Stimulated activated naive B cell treated with anti-CD40 and anti-IgM and Interleukin-4, amounts not matched to agents 10 μg/mL and 1 μg/mL and 100 μg/mL, for 72 hours (primary cell): Measurements from ENCODE around the gene ERBB4.

Source experiments
- ATAC-seq, 2 donors: fragments of 150-1000 bp; cut with Tn5 transposase; replicated peaks; 2 replicates each; pipeline ENCODE4 v1.10.0; 2021; ENCODE audit warnings: moderate library complexity in 1 of 2
- DNase-seq: peaks from one replicate; pipeline ENCODE4 v3.0.0; 2021
- H3K27ac Mint-ChIP-seq: one replicate; pipeline ENCODE4 v1.8.0; 2022; ENCODE audit warnings: mild to moderate bottlenecking, mixed read lengths
- H3K27me3 Mint-ChIP-seq, 2 donors: one replicate each; pipeline ENCODE4 v1.8.0; 2022; ENCODE audit warnings: mixed read lengths in 2 of 2
- H3K36me3 Mint-ChIP-seq, 2 donors: one replicate each; pipeline ENCODE4 v1.8.0; 2022; ENCODE audit warnings: mixed read lengths in 2 of 2, mild to moderate bottlenecking in 1 of 2
- H3K4me1 Mint-ChIP-seq, 2 donors: one replicate each; pipeline ENCODE4 v1.8.0; 2022; ENCODE audit warnings: mixed read lengths in 2 of 2, mild to moderate bottlenecking in 1 of 2
- H3K4me3 Mint-ChIP-seq, 2 donors: one replicate each; pipeline ENCODE4 v1.8.0; 2022; ENCODE audit warnings: mild to moderate bottlenecking in 2 of 2, mixed read lengths in 2 of 2, moderate library complexity in 1 of 2
- H3K9me3 Mint-ChIP-seq, 2 donors: one replicate each; pipeline ENCODE4 v1.8.0; 2022; ENCODE audit warnings: mixed read lengths in 2 of 2, mild to moderate bottlenecking in 1 of 2

Gene ERBB4

GRCh38 chr2:212392043-212392442 is 146.6 kb downstream of the ERBB4 start:
- Mint-ChIP-seq H3K4me1 (no peaks in the 10 kb centered on the region), H3K27ac (no peak overlapping the region), H3K4me3 (no peak overlapping the region), H3K9me3 (no peaks in the 10 kb centered on the region), H3K27me3 (no peaks in the 10 kb centered on the region), H3K36me3 (no peaks in the 10 kb centered on the region)
- DNase-seq: no peak
- ATAC-seq: no peak

- ATAC-seq (no peak), DNase-seq (no peak)
- Mint-ChIP-seq H3K27me3 (no peaks in the 10 kb centered on the region), H3K36me3 (no peaks in the 10 kb centered on the region), H3K4me1 (no peaks in the 10 kb centered on the region), H3K4me3 (no peak overlapping the region), H3K27ac (no peak overlapping the region), H3K9me3 (no peaks in the 10 kb centered on the region)
These were observed 151.5 kb downstream of the ERBB4 start for GRCh38 chr2:212387146-212387545.

- DNase-seq: no peak
- Mint-ChIP-seq H3K4me3 (no peak overlapping the region), H3K27me3 (no peaks in the 10 kb centered on the region), H3K9me3 (no peaks in the 10 kb centered on the region), H3K4me1 (no peaks in the 10 kb centered on the region), H3K36me3 (no peaks in the 10 kb centered on the region), H3K27ac (no peak overlapping the region)
- no peak for ATAC-seq
These were observed 153.4 kb downstream of the ERBB4 start for GRCh38 chr2:212385241-212385640.

DNA sequence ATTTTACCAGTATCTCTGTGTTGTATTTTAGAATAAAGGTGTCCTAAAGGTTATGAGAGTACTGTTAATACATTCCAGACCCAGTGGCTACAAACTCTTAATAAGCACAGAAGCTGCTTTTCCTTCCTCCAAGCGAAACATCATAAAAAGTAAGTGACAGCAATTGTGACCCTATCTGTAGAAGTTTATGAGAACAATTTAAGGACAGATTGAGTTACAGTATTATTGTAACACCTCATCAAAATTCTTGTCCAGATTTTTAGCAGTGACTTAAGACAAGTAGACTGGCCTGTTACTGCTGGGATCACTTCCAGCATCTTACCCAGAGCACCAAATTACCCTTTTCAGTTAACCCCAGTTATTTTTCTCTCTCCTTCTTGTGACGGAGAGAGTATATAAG is 154.6 kb downstream of the ERBB4 start:
- no peaks in the 10 kb centered on the region for H3K4me1 Mint-ChIP-seq

DNA sequence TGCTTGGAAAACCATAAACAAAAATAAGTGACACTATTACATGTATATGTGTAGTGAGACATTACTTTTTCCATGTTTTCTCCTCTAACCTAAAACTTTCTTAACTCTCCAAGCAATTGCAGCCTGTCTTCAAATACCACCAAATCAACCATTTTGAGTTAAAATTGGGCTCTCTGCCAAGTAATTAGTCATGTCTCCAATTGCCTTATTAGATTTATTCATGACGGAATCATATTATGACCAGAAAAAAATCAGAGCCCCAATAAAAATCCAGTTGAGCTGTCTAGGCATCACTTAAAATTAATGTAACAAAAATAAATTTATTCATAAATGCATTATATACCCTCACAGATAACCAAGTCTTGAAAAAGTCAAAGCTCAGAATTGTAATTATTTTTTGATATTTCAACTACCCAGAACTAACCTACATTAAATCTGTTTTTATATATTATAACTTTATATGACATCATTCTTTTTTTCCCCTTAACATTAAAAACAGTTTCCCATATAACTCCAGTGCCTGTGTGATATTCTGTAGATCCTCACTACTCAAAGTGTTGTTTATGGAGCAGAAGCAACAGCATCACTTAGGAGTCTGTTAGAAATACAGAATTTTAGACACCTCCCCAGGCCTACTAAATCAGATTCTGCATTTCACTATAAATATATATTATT is 157.0 kb downstream of the ERBB4 start:
- Mint-ChIP-seq H3K27ac (no peak overlapping the region), H3K9me3 (no peaks in the 10 kb centered on the region), H3K27me3 (no peaks in the 10 kb centered on the region), H3K36me3 (no peaks in the 10 kb centered on the region), H3K4me1 (no peaks in the 10 kb centered on the region), H3K4me3 (no peak overlapping the region)
- ATAC-seq (no peak), DNase-seq (no peak)

More for the DNA sequence above, 154.6 kb downstream of the ERBB4 start:
- Mint-ChIP-seq H3K36me3 (no peaks in the 10 kb centered on the region), H3K9me3 (no peaks in the 10 kb centered on the region), H3K4me3 (no peak overlapping the region), H3K27me3 (no peaks in the 10 kb centered on the region), H3K27ac (no peak overlapping the region)
- ATAC-seq (no peak), DNase-seq (no peak)

DNA sequence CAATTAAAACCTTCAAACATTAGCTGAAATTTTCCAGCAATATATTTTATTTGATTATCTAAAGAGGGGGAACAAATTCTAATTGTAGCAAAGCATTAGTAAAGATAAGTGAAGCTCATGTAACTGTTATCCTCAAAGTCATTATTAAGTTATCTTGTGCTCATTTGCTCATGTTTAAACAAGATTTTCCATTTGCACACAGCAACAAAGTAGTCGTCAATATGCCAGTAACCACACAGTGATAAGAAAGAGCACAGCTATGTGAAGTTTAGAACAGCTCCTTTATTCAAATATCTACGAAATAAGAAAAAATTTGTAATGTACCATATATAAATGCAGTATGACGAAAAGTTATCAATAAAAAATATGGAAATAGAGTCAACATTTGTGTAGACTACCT is 159.5 kb downstream of the ERBB4 start:
- Mint-ChIP-seq H3K27me3 (no peaks in the 10 kb centered on the region), H3K4me1 (no peaks in the 10 kb centered on the region), H3K4me3 (no peak overlapping the region), H3K36me3 (no peaks in the 10 kb centered on the region), H3K9me3 (no peaks in the 10 kb centered on the region), H3K27ac (no peak overlapping the region)
- DNase-seq (no peak), ATAC-seq (no peak)

DNA sequence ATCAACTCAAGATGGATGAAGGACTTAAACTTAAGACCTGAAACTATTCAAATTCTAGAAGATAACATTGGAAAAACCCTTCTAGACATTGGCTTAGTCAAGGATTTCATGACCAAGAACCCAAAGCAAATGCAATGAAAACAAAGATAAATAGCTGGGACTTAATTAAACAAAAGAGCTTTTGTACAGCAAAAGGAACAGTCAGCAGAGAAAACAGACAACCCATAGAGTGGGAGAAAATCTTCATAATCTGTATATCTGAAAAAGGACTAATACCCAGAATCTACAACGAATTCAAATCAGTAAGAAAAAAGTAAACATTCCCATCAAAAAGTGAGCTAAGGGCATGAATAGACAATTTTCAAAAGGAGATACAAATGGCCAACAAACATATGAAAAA is 171.2 kb downstream of the ERBB4 start:
- H3K27ac Mint-ChIP-seq: no peak overlapping the region
- DNase-seq: no peak
- H3K9me3 Mint-ChIP-seq: no peaks in the 10 kb centered on the region
- no peak overlapping the region for H3K4me3 Mint-ChIP-seq
- no peaks in the 10 kb centered on the region for H3K27me3 Mint-ChIP-seq
- ATAC-seq: no peak
- H3K36me3 Mint-ChIP-seq: no peaks in the 10 kb centered on the region
- H3K4me1 Mint-ChIP-seq: no peaks in the 10 kb centered on the region

DNA sequence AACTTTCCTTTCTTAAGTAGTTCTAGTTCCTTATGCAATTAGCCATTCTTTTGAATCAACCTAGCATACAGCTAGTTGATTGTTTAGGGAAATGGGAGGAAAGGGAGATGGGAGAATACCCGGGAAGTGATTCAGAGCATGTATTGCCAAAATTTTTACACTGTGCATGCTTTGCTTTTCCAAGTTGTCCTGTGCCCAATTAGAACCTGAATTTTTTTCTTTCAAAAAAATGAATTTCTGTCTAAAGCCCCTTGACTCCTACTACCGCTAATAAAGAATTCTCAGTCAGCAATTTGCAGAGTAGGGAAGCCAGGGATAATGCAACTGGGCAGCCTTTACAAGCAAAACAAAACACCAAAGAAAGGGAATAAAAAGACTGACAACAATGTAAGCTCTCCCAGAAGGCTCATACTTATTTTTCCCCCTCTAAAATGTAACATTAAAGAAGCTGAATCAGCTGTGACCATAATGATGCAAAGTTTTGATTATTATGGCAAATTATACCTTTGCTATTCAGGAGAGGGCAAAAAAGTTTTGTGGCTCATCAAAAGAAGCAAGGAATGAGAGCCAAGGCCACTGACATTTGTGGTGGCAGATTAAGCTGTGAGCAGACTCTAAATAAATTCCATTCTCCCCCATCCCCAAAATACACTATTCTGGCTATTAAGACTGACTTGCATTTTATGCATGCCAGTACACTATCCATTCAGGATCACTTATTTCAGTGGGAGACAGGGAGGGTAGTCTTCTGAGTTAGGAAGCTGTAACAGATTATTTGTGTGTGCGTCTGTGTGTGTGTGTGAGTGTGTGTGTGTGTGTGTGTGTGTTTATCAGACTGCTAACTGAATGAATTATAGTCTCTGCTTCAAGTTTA is 174.3 kb downstream of the ERBB4 start:
- no peak overlapping the region for H3K4me3 Mint-ChIP-seq
- ATAC-seq: no peak
- H3K27me3 Mint-ChIP-seq: no peaks in the 10 kb centered on the region
- H3K27ac Mint-ChIP-seq: no peak overlapping the region
- no peaks in the 10 kb centered on the region for H3K9me3 Mint-ChIP-seq
- H3K4me1 Mint-ChIP-seq: no peaks in the 10 kb centered on the region
- no peak for DNase-seq
- H3K36me3 Mint-ChIP-seq: no peaks in the 10 kb centered on the region

DNA sequence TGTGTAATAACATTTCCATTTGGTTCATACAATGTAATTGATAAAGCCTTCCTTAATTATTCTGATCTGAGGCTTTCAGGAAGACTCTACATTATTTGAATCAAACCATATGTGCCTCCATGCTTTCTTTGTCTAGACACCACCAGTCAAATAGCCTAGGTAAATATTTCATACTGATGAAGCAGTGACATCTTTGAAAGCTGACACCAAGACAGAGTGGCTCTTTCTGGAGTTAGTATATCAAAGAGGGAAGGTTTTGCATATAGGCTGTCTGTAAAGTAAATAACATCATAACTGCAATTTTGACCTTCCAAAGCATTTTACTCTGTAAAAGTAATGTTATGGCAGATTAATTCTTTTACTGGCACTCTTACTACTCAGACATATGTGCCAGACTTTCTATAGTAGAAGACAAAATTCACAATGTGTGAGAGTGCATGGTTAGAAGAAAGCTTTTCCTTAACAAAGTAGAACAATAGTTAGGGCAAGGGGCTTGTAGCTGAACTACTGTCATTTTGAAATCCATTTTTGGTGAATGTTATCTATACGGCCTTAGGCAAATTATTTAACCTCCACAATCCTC is 177.3 kb downstream of the ERBB4 start:
- no peaks in the 10 kb centered on the region for H3K36me3 Mint-ChIP-seq
- no peak for ATAC-seq
- no peaks in the 10 kb centered on the region for H3K4me1 Mint-ChIP-seq

DNA sequence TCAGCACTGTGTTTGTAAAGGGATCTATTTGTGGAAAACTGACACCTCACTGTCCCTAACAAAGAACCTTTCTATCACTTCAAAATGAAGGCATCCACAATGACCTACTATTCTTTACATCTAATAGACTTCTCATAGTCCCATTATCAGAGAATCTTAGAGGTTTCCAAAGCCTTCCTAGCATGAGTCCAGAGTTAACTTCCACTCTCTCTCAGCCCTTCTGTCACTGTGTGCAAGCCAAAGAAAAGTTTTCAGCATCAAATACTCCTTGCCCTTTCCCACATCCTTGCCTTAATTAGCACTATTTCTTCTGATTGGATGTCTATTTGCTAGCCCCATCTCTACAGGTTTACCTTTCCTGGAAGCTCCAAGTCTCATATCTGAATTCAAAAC is 178.5 kb downstream of the ERBB4 start:
- Mint-ChIP-seq H3K27me3 (no peaks in the 10 kb centered on the region), H3K4me1 (no peaks in the 10 kb centered on the region), H3K4me3 (no peak overlapping the region), H3K9me3 (no peaks in the 10 kb centered on the region), H3K36me3 (no peaks in the 10 kb centered on the region), H3K27ac (no peak overlapping the region)
- DNase-seq (no peak), ATAC-seq (no peak)

More for the DNA sequence above, 177.3 kb downstream of the ERBB4 start:
- no peaks in the 10 kb centered on the region for H3K9me3 Mint-ChIP-seq
- H3K27me3 Mint-ChIP-seq: no peaks in the 10 kb centered on the region
- H3K27ac Mint-ChIP-seq: no peak overlapping the region
- DNase-seq: no peak
- H3K4me3 Mint-ChIP-seq: no peak overlapping the region

DNA sequence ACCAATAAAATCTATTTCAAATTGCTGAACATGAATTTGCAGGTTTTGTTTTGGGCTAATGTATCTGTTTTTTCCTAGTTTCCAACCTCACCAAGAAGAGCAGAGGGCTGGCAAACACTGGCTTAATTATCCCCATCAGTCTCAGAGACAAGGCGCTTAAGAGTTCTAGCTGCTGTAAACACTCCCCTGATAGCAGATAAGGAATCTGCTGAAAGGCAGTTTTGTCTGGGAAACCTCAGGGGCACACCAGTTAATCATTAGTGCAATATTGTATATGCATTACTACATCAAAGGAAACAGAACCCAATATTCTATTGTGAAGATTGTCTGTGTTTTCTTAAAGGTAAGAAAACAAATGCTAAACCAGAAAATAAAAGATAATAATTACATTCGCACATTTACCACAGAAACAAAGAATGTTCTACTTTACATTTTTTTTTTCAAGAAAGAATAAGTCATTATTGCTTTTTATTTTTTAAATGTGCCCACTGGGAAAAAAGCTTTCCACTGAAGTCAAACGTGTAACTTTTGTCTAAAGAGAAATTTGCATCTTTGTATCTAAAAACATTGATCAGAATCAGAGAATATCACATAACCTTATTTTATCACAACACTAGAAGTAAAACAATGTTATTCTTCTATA is 179.1 kb downstream of the ERBB4 start:
- no peak overlapping the region for H3K27ac Mint-ChIP-seq
- no peaks in the 10 kb centered on the region for H3K27me3 Mint-ChIP-seq
- DNase-seq (no peak), ATAC-seq (no peak)
- no peak overlapping the region for H3K4me3 Mint-ChIP-seq
- no peaks in the 10 kb centered on the region for H3K36me3 Mint-ChIP-seq
- no peaks in the 10 kb centered on the region for H3K4me1 Mint-ChIP-seq
- no peaks in the 10 kb centered on the region for H3K9me3 Mint-ChIP-seq

DNA sequence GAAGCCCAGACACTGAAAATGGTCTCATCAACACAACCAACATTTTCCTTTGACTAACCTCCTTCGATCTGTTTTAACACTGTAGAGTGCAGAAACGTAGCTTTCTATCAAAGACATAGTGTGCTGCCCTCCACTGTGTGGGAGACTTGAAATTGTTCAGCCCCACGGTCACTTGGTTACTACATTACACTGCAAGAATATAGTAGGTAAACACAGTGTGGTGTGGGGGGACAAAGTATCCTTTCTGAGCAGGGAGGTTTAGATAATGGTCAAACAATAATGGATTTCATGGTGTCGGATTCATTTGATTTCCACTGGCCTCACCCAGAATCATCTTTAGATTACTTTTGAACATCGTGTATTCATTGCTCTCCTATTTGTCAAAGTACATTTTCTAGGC is 181.0 kb downstream of the ERBB4 start:
- Mint-ChIP-seq H3K27me3 (no peaks in the 10 kb centered on the region), H3K27ac (no peak overlapping the region), H3K4me1 (no peaks in the 10 kb centered on the region), H3K4me3 (no peak overlapping the region), H3K9me3 (no peaks in the 10 kb centered on the region), H3K36me3 (no peaks in the 10 kb centered on the region)
- no peak for ATAC-seq
- DNase-seq: no peak

- no peak overlapping the region for H3K27ac Mint-ChIP-seq
- H3K4me1 Mint-ChIP-seq: no peaks in the 10 kb centered on the region
- DNase-seq (no peak), ATAC-seq (no peak)
- no peaks in the 10 kb centered on the region for H3K27me3 Mint-ChIP-seq
- no peaks in the 10 kb centered on the region for H3K36me3 Mint-ChIP-seq
- no peaks in the 10 kb centered on the region for H3K9me3 Mint-ChIP-seq
- no peak overlapping the region for H3K4me3 Mint-ChIP-seq
These were observed 184.2 kb downstream of the ERBB4 start for GRCh38 chr2:212354382-212354781.

- no peak overlapping the region for H3K4me3 Mint-ChIP-seq
- no peaks in the 10 kb centered on the region for H3K27me3 Mint-ChIP-seq
- no peaks in the 10 kb centered on the region for H3K4me1 Mint-ChIP-seq
- H3K9me3 Mint-ChIP-seq: no peaks in the 10 kb centered on the region
- DNase-seq (no peak), ATAC-seq (no peak)
- H3K27ac Mint-ChIP-seq: no peak overlapping the region
- no peaks in the 10 kb centered on the region for H3K36me3 Mint-ChIP-seq
These were observed 190.1 kb downstream of the ERBB4 start for GRCh38 chr2:212348501-212348900.
